Stimulated activated CD8-positive, alpha-beta memory T cell treated with anti-CD3 and anti-CD28 coated beads, Interleukin-4, amount 100 ng/mL, for 1 hour (primary cell): ENCODE data around the gene CEND1.

Source experiments
- DNase-seq, 2 donors: peaks; one replicate each; pipeline ENCODE4 v3.0.0-alpha.2; 2020; ENCODE audit warnings: low read depth in 2 of 2, low spot score in 1 of 2

CEND1 gene

GRCh38 chr11:779955-780532, 9.8 kb downstream of the CEND1 start:
- DNase-seq, result no peak

GRCh38 chr11:778976-779954, 10.6 kb downstream of the CEND1 start:
- DNase-seq, result no peak

DNA sequence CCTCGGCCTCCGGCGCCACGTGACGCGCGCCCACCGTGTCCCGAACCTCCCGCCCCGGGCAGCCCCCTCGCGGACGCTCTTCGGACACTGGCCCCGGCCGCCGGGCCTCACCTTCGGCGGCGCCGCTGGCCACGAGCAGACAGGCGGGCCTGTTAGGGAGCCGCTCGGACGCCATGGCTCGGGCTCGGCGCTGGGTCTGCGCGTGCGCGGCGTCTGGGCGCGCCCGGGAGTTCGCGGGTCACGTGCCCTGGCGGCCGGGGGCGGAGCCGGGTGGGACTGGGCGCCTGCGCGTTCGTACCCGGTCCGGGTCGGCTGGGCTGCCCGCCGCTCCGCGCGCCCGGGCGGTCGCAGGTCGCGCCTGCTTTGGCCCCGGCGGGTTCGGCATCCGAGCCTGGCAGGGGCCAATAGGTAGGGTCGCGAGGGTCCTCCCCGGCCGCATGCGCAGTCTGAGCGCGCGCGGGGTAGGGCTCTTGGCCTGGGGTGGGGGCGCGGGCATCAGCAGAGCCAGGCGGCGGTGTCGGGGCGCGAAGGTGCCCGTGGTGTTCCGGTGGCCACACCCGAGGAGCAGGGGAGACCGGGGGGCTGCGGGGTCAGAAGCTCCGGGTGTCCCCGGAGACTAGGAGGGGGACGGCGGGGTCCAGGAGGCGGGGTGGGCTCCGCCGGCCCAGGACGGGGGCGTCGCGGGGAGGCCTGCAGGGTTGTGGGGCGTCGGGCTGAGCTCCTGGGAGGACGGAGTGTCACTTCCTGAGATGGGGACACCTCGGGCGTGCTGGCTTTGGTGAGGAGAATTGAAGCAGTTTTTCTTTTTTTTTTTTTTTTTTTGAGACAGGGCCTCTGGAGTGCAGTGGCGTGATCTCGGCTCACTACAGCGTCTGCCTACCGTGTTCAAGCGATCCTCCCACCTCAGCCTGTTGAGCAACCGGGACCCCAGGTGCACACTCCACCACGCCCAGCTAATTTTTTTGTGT, 12.3 kb downstream of the CEND1 start, which contains the start of gene GATD1:
Gene GATD1 (minus strand): TSS at position 200 of the 968 bp plus-strand sequence. CDS start 25 bp downstream, at position 175.
- DNase-seq, result peak; percentile 72 to 87

DNA sequence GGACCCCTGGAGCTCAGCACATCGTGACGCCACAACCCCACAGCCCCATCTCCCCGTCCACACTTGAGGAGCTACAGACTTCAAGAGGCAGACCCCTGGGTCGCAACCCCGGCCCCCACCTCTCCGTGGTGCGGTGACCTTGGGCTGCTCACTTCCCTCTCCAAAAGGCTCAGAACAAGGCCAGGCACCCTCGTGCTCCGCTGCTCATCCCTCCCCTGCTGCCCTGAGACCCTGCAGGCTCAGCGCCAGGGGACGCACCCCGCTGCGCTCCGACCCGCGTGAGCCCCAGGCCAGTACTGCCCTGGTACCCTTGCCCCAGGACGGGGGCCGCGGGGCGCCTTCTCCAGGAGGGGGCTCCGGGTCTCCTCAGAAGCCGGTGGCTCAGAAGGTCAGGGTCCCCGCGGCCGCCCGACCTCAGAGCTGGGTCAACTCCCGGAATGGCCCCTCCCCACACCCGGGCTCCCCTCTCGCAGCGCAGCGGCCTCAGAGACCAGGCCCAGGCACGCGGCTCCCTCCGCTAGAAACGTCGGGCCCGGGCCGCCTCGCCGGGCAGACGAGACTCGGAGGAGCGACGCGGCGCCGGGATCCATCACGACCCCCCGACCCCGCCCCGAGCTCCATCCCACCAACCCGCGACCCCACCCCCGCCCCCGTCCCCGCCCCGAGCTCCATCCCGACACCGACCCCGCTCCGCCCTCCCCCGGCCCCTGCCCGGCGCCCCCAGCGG, 13.2 kb downstream of the CEND1 start:
- no peak for DNase-seq

DNA sequence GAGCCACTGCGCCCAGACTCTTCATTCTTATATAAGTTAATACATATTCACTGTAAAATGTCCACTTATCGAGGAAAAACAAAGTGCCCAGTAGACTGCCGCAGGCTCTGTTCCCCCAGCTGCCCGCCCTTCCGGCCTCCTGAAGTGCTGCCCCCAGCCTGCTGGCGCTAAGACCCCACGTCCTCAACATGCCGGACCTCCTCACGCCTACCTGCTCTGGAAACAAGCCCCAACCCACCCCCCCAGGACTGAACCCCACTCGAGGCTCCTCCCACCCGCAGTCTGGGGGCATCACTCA, 13.7 kb downstream of the CEND1 start:
- no peak for DNase-seq

GRCh38 chr11:774873-775592, 14.9 kb downstream of the CEND1 start:
- no peak for DNase-seq

GRCh38 chr11:773830-774229, 16.1 kb downstream of the CEND1 start:
- no peak for DNase-seq

DNA sequence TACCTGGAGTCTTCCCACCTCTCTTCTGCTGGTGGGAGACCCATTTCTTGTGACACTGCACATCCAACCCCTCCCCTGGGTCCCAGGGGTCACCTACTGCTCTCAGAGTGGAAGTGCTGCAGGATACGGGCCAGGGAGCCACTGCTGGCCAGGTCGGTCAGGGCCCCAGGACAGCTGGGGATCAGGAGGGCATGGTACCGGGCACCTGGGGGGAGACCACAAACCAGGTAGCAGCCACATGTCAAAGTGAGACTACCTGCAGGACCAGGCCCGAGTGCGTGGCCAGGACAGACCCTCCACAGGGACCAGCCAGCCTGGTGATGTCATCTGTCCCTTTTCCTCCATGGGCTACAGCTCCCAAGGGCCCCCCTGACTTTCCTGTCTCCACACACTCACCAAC, 16.5 kb downstream of the CEND1 start:
- no peak for DNase-seq

- no peak for DNase-seq
These were observed 17.2 kb downstream of the CEND1 start for GRCh38 chr11:772429-773390.

GRCh38 chr11:771617-772204, 18.2 kb downstream of the CEND1 start:
- no peak for DNase-seq

DNA sequence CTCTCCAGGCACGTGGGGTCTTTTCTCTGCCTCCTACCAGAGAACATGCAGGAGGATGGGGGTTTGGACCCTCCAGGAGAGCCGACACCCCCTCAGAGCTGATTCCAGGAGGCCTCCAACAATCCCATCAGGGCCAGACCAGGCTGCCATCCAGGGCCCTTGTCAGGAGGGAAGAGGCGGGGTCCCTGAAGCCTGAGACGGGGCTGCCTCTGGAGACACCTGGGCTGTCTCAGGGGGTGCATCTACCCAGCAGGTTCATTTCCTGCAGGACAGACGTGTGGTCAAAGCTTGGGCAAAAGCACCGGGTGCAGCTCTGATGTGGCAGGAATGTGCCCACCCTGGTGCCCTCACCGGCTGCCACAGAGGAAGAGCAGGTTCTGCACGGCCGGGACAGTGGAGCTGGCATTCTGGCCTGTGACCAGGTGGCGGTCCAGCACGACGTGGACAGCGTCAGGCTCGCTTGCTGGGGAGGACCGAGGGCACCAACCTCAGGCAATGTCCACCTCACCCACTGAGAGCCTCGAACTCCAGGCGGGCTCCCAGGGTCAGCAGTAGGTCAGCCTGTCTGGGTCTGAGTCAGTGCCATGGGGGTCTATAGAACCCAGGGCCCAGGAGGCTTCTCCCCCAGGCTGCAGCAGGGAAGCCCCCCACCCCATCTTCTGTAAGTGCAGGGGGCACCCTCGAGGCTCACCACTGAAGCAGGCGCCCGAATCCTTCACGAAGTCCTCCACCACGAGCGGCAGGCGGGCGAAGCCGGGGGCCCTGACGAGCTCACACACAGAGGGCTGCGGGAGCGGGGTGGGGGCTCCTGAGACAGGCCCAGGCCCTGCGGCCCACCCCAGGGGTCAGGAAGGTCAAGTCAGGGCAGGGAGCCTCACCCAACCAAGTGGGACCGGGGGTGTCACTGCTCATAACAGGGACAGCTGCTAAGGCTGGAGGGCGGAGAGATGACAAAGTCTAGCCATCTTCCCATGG, 19.0 kb downstream of the CEND1 start:
- DNase-seq, result no peak

- no peak for DNase-seq
These were observed 19.8 kb downstream of the CEND1 start for GRCh38 chr11:769887-770641.

GRCh38 chr11:767238-767637, 22.7 kb downstream of the CEND1 start:
- no peak for DNase-seq

GRCh38 chr11:766936-767210, 23.0 kb downstream of the CEND1 start:
- DNase-seq, result no peak

GRCh38 chr11:766106-766935, 23.6 kb downstream of the CEND1 start:
- DNase-seq, result no peak

GRCh38 chr11:765802-766091, 24.1 kb downstream of the CEND1 start:
- no peak for DNase-seq
